NCI-H69 (cell line): ENCODE data around the gene SPINK6.

Source experiments
- DNase-seq: peaks from one replicate; lab custom pipeline; 2025; lab: John Stamatoyannopoulos, UW

SPINK6 gene

GRCh38 chr5:148224117-148224742 lies 21.4 kb downstream of the SPINK6 start:
- DNase-seq, result no peak

DNA sequence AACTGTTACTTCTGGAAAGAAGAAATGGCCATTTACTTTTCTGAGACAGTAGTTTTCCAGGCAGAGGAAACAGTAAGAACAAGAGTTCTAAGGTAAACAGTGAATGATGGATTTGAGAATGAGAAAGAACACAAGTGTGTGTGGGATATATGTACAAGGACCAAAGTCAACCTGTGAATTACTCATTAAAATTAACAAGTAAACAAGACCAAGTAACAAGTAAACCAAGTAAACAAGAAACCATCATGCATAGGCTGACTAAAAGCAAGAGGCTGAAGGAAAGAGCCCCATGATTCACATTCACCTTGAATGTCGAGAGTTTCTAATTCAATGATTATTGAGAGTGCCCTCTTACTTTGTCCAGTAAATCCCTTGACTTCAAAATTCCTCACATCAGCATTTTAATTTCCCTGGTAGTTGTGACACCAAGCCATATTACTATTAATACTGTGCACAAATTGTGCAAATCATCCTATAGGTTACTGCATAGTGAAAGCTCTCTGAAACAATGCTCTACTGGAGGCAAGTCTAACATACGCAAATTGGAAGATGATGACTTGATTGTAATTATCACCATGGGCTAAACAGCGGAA lies 25.6 kb downstream of the SPINK6 start:
- no peak for DNase-seq

DNA sequence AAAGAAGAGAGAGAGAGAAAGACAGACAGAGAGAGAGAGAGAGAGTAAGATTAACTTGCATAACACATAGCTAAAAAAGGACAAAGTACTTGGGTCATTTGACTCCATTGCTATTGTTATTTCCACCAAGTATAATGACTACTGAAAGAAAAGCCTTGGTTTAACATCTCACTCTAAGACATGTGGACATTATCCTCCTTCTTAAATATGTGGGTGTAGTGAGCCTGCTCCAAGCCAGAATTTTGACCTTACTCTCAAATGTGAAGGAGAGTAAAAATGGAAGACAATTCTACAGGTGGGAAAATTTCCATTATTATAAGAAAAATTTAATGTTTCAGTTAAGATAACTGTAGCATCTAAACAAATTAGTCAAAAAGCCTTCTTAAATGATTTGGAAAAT lies 27.0 kb downstream of the SPINK6 start:
- no peak for DNase-seq

DNA sequence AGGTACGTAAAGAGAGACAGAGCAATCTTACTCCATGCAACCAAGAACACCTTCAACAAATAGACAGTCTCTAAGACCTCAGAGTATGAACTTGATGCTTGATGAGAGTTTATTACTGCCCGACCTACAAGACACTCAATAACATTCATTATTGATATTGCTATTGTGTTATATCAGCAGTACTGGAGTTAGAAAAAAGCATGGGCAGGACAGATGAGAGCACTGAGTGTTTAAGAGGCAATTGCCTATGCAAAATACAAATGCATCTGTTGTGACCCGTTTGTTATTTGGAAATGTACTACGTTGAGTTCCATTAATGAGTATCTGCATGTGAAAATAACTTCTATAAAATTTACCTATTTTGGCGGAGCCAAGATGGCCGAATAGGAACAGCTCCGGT lies 27.4 kb downstream of the SPINK6 start:
- DNase-seq, result no peak

- no peak for DNase-seq
Measured at GRCh38 chr5:148237785-148238417, 35.1 kb downstream of the SPINK6 start.

DNA sequence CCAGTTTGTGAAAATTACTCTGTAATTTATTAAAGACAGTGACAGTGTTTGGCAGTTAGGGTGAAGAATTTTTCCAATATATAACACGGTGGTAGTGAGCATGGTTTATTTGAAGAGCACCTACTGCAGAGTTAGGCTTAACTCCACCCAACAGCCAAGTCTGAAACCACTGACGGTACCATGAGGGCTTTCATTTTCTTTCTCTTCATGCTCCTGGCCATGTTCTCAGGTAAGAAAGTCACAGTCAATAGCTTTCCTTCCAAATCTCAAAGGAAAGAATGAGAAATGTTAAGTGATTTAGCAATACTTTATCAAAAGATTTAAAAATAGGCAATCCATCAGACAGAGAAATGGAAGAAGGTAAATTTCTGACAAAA lies 35.6 kb downstream of the SPINK6 start, which contains the start of gene MARCOL:
TSS of gene MARCOL (plus strand) at position 108 of the 377 bp plus-strand sequence. CDS start at position 181, 73 bp downstream.
- DNase-seq, result no peak

GRCh38 chr5:148248894-148249293 lies 46.1 kb downstream of the SPINK6 start:
- no peak for DNase-seq

DNA sequence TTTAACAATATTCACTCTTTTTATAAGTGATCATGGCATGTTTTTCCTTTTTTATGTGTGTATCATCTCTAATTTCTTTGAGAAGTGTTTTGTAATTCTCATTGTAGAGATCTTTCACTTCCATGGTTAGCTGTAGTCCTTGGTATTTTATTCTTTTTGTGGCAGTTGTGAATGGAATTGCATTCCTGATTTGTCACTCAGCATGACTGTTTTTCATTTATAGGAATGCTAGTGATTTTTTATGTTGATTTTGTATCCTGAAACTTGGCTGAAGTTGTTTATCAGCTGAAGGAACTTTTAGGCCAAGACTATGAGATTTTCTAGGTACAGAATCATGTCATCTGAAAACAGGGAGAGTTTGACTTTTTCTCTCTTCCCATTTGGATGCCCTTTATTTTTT lies 52.6 kb downstream of the SPINK6 start:
- no peak for DNase-seq

DNA sequence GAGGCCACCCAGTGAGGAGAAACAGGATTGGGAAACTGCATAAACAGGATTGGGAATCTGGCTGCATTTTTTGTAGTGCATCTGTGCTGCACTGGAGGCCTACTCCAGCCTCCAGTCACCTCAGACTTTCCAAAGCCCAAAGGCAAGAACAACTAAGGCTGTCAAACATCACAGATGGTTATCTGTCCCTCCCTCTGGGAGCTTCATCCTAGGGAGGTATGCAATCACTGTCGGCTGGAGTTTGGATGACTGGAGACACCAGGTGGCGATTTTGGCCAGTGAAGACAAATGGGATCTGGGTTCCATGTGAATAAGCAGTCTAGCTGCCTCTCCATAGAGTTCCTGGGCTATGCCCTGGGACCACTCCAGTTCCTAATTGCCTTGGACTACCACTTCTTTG lies 56.4 kb downstream of the SPINK6 start:
- DNase-seq, result no peak

GRCh38 chr5:148261221-148261620 lies 58.4 kb downstream of the SPINK6 start:
- DNase-seq, result no peak
